GM18508 (cell line): ENCODE results near the gene INSR.
"Not testable (repeated sequence)": the region's sequence is repeated elsewhere in the genome, so short reads cannot be mapped to it uniquely, and the experiment has no call there.

ENCODE experiments used
- ATAC-seq: cut with Tn5 transposase; IDR thresholded peaks from one replicate; pipeline ENCODE4 v1.9.1; 2021; ENCODE audit warnings: moderate number of reproducible peaks; ENCODE audit not compliant: insufficient read depth, unreplicated experiment

INSR gene

GRCh38 chr19:7226739-7227138, 67.5 kb downstream of the INSR start:
- ATAC-seq: no peak

DNA sequence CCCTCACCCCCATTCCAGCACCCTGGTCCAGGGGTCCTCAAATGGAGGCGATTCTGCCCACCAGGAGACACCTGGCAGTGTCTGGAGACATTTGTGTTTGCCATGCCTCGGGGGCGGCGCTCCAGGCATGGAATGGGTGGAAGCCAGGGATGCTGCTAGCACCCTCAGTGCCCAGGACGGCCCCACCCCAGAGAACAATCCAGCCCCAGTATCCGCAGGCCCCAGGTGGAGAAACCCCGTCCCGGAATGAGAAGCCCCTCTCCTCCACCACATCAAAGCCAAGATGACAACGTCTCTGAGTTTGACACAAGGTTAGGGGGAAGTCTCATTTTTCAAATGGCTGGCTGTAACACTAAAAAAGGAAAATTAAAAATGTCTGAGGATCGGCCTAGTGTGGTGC, 68.5 kb downstream of the INSR start:
- no peak for ATAC-seq

DNA sequence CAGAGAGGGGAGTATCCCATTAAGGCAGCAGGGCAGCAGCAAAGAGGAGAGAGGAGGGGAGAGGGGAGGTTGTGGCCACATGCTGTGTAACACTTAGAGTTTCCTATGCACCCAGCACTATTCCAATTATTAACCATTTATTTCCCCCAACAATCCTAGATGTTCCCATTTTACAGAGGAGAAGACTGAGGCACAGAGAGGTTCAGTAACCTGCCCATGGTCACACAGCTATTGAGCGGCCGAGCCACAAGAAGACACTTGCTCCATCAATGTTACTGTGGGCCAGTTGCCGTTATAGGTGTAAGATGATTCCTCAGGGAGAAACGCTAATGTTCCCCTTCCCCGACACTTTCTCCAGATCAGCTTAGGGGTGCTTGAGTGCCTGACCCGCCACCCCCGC, 69.2 kb downstream of the INSR start:
- no peak for ATAC-seq

GRCh38 chr19:7224209-7224686, 70.0 kb downstream of the INSR start:
- ATAC-seq: no peak

DNA sequence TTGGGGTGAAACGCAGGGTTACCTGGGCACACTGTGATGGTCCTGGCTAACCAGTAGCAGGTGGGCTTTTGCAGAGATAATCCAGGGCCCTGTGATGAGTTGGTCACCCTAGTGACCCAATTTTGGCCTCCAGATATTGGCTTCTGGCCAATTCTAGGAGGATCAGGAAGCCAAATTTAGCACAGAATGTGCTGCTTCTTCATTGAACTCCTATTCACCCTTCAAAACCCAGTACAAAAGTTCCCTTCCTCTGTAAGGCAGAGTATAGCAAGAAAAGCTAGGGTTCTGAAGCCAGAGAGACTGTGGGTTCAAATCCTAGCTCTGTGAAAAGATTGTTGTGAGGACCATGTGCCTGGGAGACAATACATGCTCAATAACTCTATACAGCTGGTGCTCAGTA, 70.8 kb downstream of the INSR start:
- ATAC-seq: no peak

DNA sequence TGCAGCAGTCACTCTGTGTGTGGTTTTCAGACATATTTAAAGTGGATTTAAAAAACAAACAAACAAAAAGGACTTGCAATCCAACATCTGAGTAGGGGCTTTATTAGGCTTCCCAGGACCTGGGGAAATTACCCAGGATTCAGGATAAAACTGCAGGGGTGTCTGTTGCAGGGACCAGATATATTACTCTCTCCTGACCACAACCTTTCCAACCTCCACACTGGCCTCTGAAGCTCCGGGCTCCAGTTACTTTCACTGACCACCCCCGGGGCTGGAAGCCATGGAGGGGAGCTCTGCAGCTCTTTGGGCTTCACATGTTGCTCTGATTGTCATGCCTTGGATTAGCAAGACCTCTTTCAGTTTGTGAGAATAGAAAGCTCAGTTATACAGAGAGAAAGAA, 75.2 kb downstream of the INSR start:
- ATAC-seq: no peak

DNA sequence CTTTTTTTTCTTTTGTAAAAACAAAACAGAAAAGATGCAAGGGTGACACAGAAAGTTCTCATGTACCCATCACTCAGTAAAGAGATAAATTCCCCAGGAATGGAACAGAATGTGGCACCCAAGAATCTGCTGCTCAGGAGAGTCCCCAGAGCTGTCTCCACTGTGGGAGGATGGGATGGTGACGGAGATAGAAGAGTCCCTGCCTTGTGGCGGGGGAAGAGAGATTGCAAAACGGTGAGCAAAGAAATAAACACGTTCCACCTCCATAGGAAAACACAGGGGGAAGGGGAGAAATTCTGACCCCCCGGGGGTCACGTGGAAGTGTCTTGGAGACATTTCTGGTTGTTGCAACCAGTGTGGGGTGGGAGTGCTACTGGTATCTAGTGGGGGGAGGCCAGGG, 76.4 kb downstream of the INSR start:
- no peak for ATAC-seq

DNA sequence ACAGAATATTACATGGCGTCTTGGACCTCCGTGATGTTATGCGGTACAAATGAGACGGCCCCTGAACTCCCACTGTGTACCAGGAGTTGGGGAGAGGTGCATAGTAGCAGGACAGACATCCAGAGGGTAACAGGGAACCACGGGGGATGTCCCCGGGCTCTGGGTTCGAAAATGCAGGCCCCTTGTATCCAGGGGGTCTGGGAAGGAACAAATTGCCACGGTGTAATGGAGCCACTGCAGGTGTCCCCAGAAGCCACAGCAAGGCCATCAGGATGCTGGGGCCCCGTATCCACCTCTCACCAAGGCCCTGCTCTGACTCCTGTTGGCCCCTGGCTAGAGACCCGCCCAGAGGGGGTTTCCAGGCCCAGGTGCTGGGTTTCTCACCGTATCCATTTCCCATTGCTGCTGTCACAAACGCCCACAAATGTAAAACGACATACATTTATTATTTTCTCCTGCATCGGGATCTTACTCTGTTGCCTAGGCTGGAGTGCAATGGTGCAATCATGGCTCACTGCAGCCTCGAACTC, 77.8 kb downstream of the INSR start:
- ATAC-seq: no peak

- ATAC-seq: no peak
Measured at GRCh38 chr19:7215176-7215575, 79.0 kb downstream of the INSR start.

DNA sequence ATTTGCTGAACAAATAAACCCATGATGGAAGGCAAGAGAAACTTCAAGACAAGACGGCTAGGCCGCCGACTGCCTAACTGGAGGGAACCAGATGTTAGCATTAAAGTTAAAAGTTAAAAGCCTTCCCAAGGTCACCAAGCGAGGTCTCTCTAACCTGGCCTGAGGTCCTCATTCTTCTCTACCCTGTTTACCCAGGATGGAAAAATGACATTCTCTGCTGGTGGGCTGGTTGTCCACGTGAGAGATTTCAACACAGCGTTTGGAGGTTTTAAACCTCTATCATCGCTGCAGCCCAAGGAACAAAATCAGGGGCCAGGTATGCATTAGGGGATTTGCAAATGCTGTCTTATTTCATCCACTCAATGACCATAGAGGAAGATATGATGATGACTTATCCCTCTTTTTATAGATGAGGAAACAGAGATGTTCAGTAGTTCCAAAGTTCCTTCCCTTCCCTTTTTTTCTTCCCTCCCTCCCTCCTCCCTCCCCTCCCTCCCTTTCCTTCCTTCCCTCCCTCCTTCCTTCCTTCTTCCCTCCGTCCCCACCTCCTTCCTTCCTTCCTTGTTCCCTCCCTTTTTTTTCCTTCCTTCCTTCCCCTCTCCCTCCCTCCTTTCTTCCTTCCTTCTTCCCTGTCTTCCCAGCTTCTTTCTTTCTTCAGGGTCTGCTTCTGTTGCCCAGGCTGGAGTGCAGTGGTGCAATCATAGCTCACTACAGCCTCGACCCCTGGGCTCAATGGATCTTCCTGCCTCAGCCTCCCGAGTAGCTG, 79.7 kb downstream of the INSR start:
- ATAC-seq: no peak

- ATAC-seq: no peak
Measured at GRCh38 chr19:7213628-7214323, 80.4 kb downstream of the INSR start.

DNA sequence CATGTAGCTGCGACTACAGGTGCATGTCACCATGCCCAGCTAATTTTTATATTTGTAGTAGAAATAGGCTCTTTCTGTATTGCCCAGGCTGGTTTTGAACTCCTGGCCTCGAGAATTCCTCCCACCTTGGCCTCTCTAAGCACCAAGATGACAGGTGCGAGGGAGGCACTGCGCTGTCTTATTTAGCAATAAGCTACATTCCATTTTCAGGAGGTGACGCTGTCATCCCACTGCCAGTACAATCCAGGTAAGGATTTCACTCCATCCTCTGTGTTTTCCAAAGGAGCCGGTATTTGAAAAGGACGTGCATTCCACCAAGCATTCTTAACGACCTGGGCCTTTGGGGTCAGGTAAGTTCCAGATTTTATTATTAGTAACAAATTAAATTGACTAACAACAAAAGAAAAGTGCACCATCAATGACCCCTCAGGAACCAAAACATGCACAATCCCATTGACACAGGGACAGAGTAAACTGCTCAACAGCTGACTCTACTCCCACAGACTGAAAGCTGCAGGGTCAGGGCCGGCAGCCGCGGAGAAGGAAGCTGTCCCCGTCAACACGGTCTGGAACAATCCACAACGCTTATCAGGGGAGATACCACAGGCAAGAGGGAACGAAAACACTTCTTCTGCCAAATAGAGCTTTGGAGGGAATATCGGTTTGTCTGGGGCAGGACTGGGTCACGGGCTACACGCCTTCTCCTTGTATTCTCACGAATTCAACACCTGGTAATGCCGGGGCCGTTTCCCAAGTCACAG, 82.8 kb downstream of the INSR start:
- ATAC-seq: no peak

- no peak for ATAC-seq
Measured at GRCh38 chr19:7210359-7210758, 83.9 kb downstream of the INSR start.

DNA sequence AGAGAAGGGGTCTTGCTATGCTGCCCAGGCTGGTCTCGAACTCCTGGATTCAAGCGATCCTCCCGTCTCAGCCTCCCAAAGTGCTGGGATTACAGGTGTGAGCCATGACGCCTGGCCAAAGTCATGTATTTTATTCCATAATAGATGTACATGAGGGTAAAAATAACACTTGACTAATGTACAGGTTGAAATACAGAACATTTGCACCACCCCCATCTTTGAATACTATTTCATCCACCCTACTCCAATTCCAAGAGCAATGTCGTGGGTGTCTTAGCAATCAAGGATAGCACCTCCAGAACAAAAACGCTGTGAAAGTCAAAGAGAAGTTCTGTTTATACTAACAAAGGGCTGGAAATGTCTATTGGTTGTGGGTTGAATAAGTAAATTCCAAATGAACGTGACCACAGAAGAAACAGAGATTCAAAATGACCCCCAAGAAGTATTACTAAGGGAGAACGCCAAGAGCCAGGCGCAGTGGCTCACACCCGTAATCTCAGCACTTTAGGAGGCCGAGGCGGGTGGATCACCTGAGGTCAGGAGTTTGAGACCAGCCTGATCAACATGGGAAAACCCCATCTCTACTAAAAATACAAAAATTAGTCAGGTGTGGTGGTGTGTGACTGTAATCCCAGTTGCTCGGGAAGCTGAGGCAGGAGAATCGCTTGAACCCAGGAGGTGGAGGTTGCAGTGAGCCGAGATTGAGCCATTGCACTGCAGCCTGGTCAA, 84.5 kb downstream of the INSR start:
- not testable (repeated sequence) for ATAC-seq

- not testable (repeated sequence) for ATAC-seq
Measured at GRCh38 chr19:7209036-7209435, 85.2 kb downstream of the INSR start.

- ATAC-seq: no peak
Measured at GRCh38 chr19:7203332-7203731, 90.9 kb downstream of the INSR start.

- no peak for ATAC-seq
Measured at GRCh38 chr19:7202888-7203287, 91.3 kb downstream of the INSR start.

DNA sequence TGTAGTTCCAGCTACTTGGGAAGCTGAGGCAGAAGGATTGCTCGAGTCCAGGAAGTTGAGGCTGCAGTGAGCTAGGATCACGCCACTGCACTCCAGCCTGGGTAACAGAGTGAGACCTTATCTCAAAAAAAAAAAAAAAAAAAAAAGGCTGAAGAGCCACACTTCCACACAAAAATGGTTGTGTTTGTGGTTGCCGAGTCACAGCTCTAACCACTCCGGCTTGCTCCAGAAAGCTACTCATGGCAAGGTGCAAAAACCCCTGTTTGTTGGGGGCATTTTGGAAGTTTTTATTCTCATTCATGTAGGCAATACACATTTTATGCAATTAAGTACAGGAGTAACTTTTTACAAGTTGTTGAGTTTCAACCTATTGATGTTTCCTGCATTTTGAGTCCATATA, 93.5 kb downstream of the INSR start:
- no peak for ATAC-seq

DNA sequence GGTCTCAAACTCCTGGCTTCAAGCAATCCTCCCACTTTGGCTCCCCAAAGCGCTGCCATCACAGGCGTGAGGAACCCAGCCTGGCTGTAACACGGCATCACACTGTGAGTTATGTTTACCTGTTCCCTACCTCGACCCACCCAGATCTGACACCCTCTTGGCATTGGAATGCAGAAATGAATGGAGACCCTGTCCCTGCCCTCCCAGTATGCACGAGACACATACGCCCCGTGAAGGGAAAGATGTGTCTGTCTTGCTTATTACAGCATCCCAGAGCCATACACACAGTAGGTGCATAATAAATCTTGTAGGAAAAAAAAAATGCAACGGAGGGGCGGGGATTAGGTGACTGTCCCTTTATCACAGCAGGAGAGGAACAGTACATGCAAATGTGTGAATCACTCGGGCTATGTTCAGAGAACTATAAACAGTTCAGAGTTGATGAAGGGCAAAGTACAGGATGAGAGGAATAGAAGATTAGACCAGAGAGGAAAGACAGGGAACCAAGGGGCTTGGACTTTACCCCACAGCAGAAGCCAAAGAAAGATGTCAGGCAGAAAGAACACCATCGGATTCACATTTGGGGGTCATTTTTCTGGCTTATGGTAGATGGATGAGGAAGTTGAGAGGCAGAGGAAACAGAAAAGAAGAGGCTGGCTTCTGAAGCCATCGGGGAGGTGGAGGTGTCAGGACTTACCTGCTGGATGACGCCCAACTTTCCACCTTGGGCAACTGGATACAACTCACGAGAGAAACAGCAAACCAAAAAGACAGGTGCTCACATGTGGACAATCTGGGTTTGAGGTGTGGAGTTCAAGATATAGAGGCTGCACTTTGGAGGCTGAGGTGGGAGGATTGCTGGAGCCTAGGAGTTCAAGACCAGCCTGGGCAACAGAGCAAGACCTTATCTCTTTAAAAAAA, 94.3 kb downstream of the INSR start:
- ATAC-seq: no peak
